Epithelial cell of esophagus (primary cell): Measurements from ENCODE around the gene KLHL5.

Experiments
- DNase-seq: peaks from one replicate; pipeline ENCODE4 v3.0.0; 2010; ENCODE audit warnings: low read depth
- H3K4me3 ChIP-seq: 2 replicates; pipeline ENCODE4 v1.5.1; 2011; ENCODE audit warnings: mild to moderate bottlenecking, low read length, control low read depth
- TF ChIP-seq, protein P1 (sequence below): IDR thresholded peaks from 2 replicates; pipeline ENCODE4 v1.5.1; 2011; ENCODE audit warnings: low read depth, mild to moderate bottlenecking, low read length, control low read depth, inconsistent platforms; ENCODE audit not compliant: insufficient read depth; ENCODE audit errors: missing control alignments

KLHL5 gene, protein sequence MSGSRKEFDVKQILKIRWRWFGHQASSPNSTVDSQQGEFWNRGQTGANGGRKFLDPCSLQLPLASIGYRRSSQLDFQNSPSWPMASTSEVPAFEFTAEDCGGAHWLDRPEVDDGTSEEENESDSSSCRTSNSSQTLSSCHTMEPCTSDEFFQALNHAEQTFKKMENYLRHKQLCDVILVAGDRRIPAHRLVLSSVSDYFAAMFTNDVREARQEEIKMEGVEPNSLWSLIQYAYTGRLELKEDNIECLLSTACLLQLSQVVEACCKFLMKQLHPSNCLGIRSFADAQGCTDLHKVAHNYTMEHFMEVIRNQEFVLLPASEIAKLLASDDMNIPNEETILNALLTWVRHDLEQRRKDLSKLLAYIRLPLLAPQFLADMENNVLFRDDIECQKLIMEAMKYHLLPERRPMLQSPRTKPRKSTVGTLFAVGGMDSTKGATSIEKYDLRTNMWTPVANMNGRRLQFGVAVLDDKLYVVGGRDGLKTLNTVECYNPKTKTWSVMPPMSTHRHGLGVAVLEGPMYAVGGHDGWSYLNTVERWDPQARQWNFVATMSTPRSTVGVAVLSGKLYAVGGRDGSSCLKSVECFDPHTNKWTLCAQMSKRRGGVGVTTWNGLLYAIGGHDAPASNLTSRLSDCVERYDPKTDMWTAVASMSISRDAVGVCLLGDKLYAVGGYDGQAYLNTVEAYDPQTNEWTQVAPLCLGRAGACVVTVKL

GRCh38 chr4:39062094-39062769 lies at the start of gene KLHL5:
Gene KLHL5 (plus strand): TSS chr4:39062232. CDS start chr4:39062653, 421 bp downstream.
- TF ChIP-seq, protein P1, sequence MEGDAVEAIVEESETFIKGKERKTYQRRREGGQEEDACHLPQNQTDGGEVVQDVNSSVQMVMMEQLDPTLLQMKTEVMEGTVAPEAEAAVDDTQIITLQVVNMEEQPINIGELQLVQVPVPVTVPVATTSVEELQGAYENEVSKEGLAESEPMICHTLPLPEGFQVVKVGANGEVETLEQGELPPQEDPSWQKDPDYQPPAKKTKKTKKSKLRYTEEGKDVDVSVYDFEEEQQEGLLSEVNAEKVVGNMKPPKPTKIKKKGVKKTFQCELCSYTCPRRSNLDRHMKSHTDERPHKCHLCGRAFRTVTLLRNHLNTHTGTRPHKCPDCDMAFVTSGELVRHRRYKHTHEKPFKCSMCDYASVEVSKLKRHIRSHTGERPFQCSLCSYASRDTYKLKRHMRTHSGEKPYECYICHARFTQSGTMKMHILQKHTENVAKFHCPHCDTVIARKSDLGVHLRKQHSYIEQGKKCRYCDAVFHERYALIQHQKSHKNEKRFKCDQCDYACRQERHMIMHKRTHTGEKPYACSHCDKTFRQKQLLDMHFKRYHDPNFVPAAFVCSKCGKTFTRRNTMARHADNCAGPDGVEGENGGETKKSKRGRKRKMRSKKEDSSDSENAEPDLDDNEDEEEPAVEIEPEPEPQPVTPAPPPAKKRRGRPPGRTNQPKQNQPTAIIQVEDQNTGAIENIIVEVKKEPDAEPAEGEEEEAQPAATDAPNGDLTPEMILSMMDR: no peak
- no peak for DNase-seq
- H3K4me3 ChIP-seq: no peak within 1 kb of the TSS

- TF ChIP-seq, protein P1: no peak
These were observed 48.0 kb upstream of the KLHL5 start for GRCh38 chr4:39014028-39014427.

DNA sequence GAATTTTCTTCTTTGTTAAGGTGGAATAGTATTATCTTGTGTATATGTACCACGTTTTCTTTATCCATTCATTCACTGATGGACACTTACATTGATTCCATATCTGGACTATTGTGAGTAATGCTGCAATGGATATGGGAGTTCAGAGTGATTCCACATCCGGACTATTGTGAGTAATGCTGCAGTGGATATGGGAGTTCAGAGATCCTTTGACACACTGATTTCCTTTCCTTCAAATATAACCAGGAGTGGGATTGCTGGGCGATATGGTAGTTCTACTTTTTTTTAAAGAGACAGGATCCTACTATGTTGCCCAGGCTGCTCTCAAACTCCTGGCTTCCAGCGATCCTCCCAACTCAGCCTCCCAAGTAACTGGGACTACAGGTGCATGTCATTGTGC lies 41.9 kb upstream of the KLHL5 start:
- DNase-seq: no peak
- TF ChIP-seq, protein P1: no peak
- H3K4me3 ChIP-seq: no peak overlapping the region

More at GRCh38 chr4:39014028-39014427, 48.0 kb upstream of the KLHL5 start:
- H3K4me3 ChIP-seq: no peak overlapping the region
- peak; percentile 29 for DNase-seq

GRCh38 chr4:39021631-39022030 lies 40.4 kb upstream of the KLHL5 start:
- TF ChIP-seq, protein P1: no peak
- H3K4me3 ChIP-seq: no peak overlapping the region
- DNase-seq: peak; percentile 31

GRCh38 chr4:39022241-39022640 lies 39.8 kb upstream of the KLHL5 start:
- DNase-seq: no peak
- TF ChIP-seq, protein P1: no peak
- no peak overlapping the region for H3K4me3 ChIP-seq

- H3K4me3 ChIP-seq: no peak overlapping the region
- TF ChIP-seq, protein P1: no peak
- no peak for DNase-seq
These were observed 39.0 kb upstream of the KLHL5 start for GRCh38 chr4:39023059-39023458.
